Uterus (tissue), 2 donors: ENCODE results near the gene SPPL2A.

Experiments used
- CTCF ChIP-seq, 4 experiments: fragments of 200-600 bp in 2 of 4; fragments of 450-650 bp in 2 of 4; sonication (generic) in 2 of 4; IDR thresholded peaks; one replicate each; pipeline ENCODE4 v1.5.1; 2016 to 2019; ENCODE audit warnings: antibody characterized with exemption in 4 of 4, mild to moderate bottlenecking in 2 of 4, moderate library complexity in 1 of 4
- POLR2A ChIP-seq, 2 donors: fragments of 450-650 bp; IDR thresholded peaks; one replicate each; pipeline ENCODE4 v1.6.1; 2016; ENCODE audit warnings: antibody characterized with exemption in 2 of 2, mild to moderate bottlenecking in 1 of 2, moderate library complexity in 1 of 2

GRCh38 chr15:50681467-50681866 is 84.0 kb downstream of the SPPL2A start:
- no peak for TF ChIP-seq CTCF (IDR thresholded peaks at IDR 0.05)
- TF ChIP-seq POLR2A (IDR thresholded peaks at IDR 0.05) = no peak
